ENCODE measurements around the gene MRM1.

DNA sequence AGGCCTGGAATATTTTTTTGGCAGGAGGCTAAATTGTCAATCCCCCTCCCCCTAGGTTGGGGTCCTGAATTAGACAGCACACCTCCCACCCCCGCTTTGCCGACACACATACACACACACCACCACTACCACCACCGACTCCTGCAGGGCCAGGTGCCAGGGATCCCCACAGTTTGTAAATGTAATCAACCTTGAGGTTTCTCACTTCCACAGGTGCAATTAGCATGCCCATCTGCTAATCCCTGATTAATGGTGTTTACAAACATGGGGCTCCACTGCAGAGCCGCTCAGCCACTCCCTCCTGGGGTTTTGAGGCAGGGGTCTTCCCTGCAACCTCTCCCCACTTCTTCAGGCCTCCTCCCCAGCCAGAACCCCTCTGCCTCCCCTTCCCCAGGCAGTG lies 11.8 kb downstream of the MRM1 start:
- TF ChIP-seq, protein P1, sequence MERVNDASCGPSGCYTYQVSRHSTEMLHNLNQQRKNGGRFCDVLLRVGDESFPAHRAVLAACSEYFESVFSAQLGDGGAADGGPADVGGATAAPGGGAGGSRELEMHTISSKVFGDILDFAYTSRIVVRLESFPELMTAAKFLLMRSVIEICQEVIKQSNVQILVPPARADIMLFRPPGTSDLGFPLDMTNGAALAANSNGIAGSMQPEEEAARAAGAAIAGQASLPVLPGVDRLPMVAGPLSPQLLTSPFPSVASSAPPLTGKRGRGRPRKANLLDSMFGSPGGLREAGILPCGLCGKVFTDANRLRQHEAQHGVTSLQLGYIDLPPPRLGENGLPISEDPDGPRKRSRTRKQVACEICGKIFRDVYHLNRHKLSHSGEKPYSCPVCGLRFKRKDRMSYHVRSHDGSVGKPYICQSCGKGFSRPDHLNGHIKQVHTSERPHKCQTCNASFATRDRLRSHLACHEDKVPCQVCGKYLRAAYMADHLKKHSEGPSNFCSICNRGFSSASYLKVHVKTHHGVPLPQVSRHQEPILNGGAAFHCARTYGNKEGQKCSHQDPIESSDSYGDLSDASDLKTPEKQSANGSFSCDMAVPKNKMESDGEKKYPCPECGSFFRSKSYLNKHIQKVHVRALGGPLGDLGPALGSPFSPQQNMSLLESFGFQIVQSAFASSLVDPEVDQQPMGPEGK (CRISPR knock-in tag; IDR thresholded peaks at IDR 0.05; ENCODE audit: borderline replicate concordance) = no peak
- TF ChIP-seq ZC3H10 (CRISPR knock-in tag; IDR thresholded peaks at IDR 0.05) = no peak
- TF ChIP-seq ARNTL (CRISPR knock-in tag; IDR thresholded peaks at IDR 0.05; ENCODE audit: borderline replicate concordance, low read depth) = no peak
- TF ChIP-seq, protein P2, sequence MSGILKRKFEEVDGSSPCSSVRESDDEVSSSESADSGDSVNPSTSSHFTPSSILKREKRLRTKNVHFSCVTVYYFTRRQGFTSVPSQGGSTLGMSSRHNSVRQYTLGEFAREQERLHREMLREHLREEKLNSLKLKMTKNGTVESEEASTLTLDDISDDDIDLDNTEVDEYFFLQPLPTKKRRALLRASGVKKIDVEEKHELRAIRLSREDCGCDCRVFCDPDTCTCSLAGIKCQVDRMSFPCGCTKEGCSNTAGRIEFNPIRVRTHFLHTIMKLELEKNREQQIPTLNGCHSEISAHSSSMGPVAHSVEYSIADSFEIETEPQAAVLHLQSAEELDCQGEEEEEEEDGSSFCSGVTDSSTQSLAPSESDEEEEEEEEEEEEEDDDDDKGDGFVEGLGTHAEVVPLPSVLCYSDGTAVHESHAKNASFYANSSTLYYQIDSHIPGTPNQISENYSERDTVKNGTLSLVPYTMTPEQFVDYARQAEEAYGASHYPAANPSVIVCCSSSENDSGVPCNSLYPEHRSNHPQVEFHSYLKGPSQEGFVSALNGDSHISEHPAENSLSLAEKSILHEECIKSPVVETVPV (CRISPR knock-in tag; IDR thresholded peaks at IDR 0.05) = no peak
- no peak for TF ChIP-seq ZNF565 (CRISPR knock-in tag; conservative IDR thresholded peaks at IDR 0.05; ENCODE audit: low read depth)
- no peak for TF ChIP-seq RARB (CRISPR knock-in tag; IDR thresholded peaks at IDR 0.05)
- no peak for TF ChIP-seq ESRRG (CRISPR knock-in tag; IDR thresholded peaks at IDR 0.05)
- no peak for TF ChIP-seq BACH2 (CRISPR knock-in tag; IDR thresholded peaks at IDR 0.05; ENCODE audit: borderline replicate concordance)
- TF ChIP-seq ZNF8 (CRISPR knock-in tag; IDR thresholded peaks at IDR 0.05) = no peak
- TF ChIP-seq CSDC2 (CRISPR knock-in tag; IDR thresholded peaks at IDR 0.05) = no peak
